MCF 10A (cell line): ENCODE measurements around the gene ASIC1. TPM values are rescaled to one million over a fixed set of nuclear protein-coding genes. Genes with fewer than 3 reads are reported as not detected.
A peak's percentile ranks its signal among the peaks of the same experiment; 100 is the strongest.

Source experiments
- BruUV-seq: library from RNA; stranded (reverse); fragments of 400-500 nt; replicated peaks from 2 replicates; lab custom pipeline; 2021; lab: Mats Ljungman, UMichigan
- CTCF ChIA-PET: fragments of 300-600 bp; sonication (Branson Sonifier 250); formaldehyde crosslinking; extraction: SDS; loops from one replicate; lab custom pipeline; 2021; ENCODE audit warnings: antibody characterized with exemption, inconsistent platforms; lab: Yijun Ruan, JAX
- POLR2A ChIA-PET: fragments of 300-600, 350-650 bp; sonication (Branson Sonifier 250); formaldehyde crosslinking; extraction: SDS; loops from one replicate; lab custom pipeline; 2020; ENCODE audit warnings: antibody characterized with exemption, inconsistent platforms; lab: Yijun Ruan, JAX
- DNase-seq: peaks from one replicate; pipeline ENCODE4 v3.0.0-alpha.2; 2018; ENCODE audit not compliant: unreplicated experiment
- H3K27ac Mint-ChIP-seq: one replicate; pipeline ENCODE4 v1.8.0; 2022; ENCODE audit warnings: mild to moderate bottlenecking, low read depth, mixed read lengths; ENCODE audit not compliant: unreplicated experiment
- H3K27me3 Mint-ChIP-seq: one replicate; pipeline ENCODE4 v1.8.0; 2022; ENCODE audit warnings: mixed read lengths; ENCODE audit not compliant: insufficient read depth, unreplicated experiment
- H3K36me3 Mint-ChIP-seq: one replicate; pipeline ENCODE4 v1.8.0; 2022; ENCODE audit warnings: mild to moderate bottlenecking, moderate library complexity, mixed read lengths; ENCODE audit not compliant: insufficient read depth, unreplicated experiment
- H3K4me1 Mint-ChIP-seq: one replicate; pipeline ENCODE4 v1.8.0; 2022; ENCODE audit warnings: mixed read lengths; ENCODE audit not compliant: insufficient read depth, unreplicated experiment
- H3K4me3 Mint-ChIP-seq: one replicate; pipeline ENCODE4 v1.8.0; 2022; ENCODE audit warnings: mild to moderate bottlenecking, moderate library complexity, mixed read lengths; ENCODE audit not compliant: unreplicated experiment
- H3K9me3 Mint-ChIP-seq: one replicate; pipeline ENCODE4 v1.8.0; 2022; ENCODE audit warnings: mixed read lengths; ENCODE audit not compliant: unreplicated experiment
- intact Hi-C: fragments of 100-400 bp; cut with micrococcal nuclease; formaldehyde crosslinking; loops from 2 replicates; pipeline ENCODE4 v1.14.1; 2022
- total RNA-seq: library from RNA; stranded (reverse); gene quantifications from 2 replicates; pipeline ENCODE4 v1.2.3, GENCODE V29; 2022
- TF ChIP-seq, protein P1 (sequence below): fragments of 200-600 bp; IDR thresholded peaks from one replicate; pipeline ENCODE4 v1.8.0; 2022; ENCODE audit warnings: antibody characterized with exemption, mild to moderate bottlenecking; ENCODE audit not compliant: unreplicated experiment

Gene ASIC1
- total RNA-seq, 1 experiment from 2014 or later, result 1.7 TPM

DNA sequence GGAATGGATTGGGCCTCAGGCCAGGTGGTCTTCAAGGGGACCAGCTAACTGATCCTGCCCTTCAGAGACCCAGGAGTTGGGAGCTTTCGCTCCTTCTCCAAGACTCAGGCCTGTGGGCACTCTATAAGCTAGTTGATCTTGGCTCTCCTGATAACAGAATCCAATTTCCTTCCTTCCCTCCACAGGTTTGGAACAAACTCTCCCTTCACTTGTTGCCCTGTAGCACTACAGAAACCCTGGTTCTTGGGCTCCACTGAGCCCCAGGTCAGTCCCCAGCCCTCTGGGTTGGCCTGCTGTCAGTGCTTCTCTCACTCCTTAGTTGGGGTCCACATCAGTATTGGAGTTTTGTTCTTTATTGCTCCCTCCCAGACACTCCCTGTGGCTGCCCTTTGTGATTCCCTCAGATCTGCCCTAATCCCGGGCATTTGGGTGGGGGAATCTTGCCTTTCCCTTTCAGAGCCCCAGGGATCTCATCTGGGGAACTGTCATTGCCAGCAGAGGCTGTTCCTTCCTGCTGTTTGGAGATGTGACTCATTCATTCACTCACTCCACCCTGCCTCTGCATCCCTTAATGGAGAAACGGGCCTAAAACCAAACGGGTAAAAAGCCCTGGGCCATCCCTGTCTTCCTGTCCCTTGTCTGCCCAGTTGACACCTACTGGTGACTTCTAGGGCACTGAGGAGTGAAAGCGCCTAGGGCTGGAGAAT is 42.1 kb downstream of the ASIC1 start:
- ChIA-PET CTCF (interaction anchor here (0.5 to 10.0 kb wide), 5 partner anchors 9 to 1921 kb away, joined by 3 to 96 read pairs (median 3); partner anchors contain the start of gene COX14), POLR2A (interaction anchor here (5.8 kb wide), 1 partner anchor 12 kb away, joined by 44 read pairs; the partner anchor contains the start of gene COX14)
- BruUV-seq, result TSS peak; percentile 18
- intact Hi-C loops, result no loop called here
- TF ChIP-seq, protein P1, sequence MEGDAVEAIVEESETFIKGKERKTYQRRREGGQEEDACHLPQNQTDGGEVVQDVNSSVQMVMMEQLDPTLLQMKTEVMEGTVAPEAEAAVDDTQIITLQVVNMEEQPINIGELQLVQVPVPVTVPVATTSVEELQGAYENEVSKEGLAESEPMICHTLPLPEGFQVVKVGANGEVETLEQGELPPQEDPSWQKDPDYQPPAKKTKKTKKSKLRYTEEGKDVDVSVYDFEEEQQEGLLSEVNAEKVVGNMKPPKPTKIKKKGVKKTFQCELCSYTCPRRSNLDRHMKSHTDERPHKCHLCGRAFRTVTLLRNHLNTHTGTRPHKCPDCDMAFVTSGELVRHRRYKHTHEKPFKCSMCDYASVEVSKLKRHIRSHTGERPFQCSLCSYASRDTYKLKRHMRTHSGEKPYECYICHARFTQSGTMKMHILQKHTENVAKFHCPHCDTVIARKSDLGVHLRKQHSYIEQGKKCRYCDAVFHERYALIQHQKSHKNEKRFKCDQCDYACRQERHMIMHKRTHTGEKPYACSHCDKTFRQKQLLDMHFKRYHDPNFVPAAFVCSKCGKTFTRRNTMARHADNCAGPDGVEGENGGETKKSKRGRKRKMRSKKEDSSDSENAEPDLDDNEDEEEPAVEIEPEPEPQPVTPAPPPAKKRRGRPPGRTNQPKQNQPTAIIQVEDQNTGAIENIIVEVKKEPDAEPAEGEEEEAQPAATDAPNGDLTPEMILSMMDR, result no peak
- no peak for DNase-seq
- no peaks in the 10 kb centered on the region for H3K9me3 Mint-ChIP-seq
- H3K36me3 Mint-ChIP-seq, result peaks cover 66% of the 10 kb centered on the region
- H3K27me3 Mint-ChIP-seq, result no peaks in the 10 kb centered on the region
- peaks cover 18% of the 10 kb centered on the region for H3K4me1 Mint-ChIP-seq
- no peak overlapping the region for H3K27ac Mint-ChIP-seq
- no peak overlapping the region for H3K4me3 Mint-ChIP-seq

DNA sequence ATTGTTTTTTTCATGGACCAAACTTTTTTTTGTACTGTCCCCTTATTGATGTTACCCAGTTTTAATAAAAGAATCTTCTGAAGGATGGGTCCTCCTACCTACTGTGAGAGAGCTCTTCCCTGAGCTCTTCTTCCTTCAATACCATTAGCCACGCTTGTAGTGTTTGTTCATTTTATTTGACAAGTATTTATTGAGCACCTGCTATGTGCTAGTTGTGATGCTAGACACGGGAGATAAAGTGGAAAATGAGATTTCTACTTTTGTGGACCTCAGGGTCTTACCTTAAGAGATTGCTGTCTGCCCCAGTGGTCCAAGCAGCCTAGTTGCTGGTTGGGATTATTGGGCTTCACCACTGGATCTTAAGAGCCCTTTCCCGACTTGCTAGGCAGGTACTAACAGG is 43.2 kb downstream of the ASIC1 start:
- Mint-ChIP-seq H3K27ac (no peak overlapping the region), H3K27me3 (no peaks in the 10 kb centered on the region), H3K4me1 (peaks cover 18% of the 10 kb centered on the region), H3K36me3 (peaks cover 57% of the 10 kb centered on the region), H3K4me3 (no peak overlapping the region), H3K9me3 (no peaks in the 10 kb centered on the region)
- BruUV-seq, result no TSS peak
- intact Hi-C loops, result no loop called here
- DNase-seq, result no peak
- CTCF ChIA-PET, result interaction anchor here (0.8 to 15.2 kb wide), 4 partner anchors 11 to 155 kb away, joined by 3 to 232 read pairs (median 50); partner anchors contain the start of genes COX14 and SMARCD1
- TF ChIP-seq, protein P1, result no peak
- POLR2A ChIA-PET, result interaction anchor here (2.2 to 5.8 kb wide), 2 partner anchors 11 to 12 kb away, joined by 8 to 44 read pairs; partner anchors contain the start of gene COX14

DNA sequence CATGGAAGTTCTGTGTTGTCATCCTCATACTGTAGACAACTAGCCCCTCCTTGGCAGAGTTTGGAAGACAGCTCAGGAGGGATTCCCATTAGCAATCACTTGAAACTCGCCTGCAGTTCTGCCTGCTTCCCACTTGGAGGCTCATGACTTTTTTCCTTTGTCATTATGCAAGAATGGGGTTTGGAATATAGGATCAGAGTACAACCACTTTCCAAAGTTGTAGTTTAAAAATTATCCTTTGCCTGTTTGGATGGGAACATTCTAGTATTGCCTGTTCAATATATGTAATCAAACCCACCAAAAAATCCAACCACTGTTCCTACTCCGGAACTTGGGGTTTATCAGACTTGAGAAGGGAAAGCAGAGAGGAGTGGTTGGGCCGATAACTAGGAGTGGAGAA is 44.3 kb downstream of the ASIC1 start:
- H3K4me3 Mint-ChIP-seq, result no peak overlapping the region
- no peaks in the 10 kb centered on the region for H3K9me3 Mint-ChIP-seq
- TF ChIP-seq, protein P1, result peak; percentile 35
- no TSS peak for BruUV-seq
- ChIA-PET CTCF (interaction anchor here (0.6 to 15.2 kb wide), 7 partner anchors 10 to 366 kb away, joined by 3 to 232 read pairs (median 4); partner anchors contain the start of genes COX14 and SMARCD1), POLR2A (interaction anchor here (2.2 to 5.8 kb wide), 2 partner anchors 10 to 13 kb away, joined by 8 to 44 read pairs; partner anchors contain the start of gene COX14)
- no peak overlapping the region for H3K27ac Mint-ChIP-seq
- H3K27me3 Mint-ChIP-seq, result no peaks in the 10 kb centered on the region
- peak; percentile 39 for DNase-seq
- peaks cover 50% of the 10 kb centered on the region for H3K36me3 Mint-ChIP-seq
- intact Hi-C loops, result no loop called here
- H3K4me1 Mint-ChIP-seq, result peaks cover 18% of the 10 kb centered on the region

- Mint-ChIP-seq H3K9me3 (no peaks in the 10 kb centered on the region), H3K27me3 (no peaks in the 10 kb centered on the region), H3K4me3 (no peak overlapping the region), H3K36me3 (peaks cover 45% of the 10 kb centered on the region), H3K27ac (no peak overlapping the region), H3K4me1 (peaks cover 18% of the 10 kb centered on the region)
- ChIA-PET POLR2A (interaction anchor here (2.2 to 5.8 kb wide), 2 partner anchors 9 to 14 kb away, joined by 8 to 44 read pairs; partner anchors contain the start of gene COX14), CTCF (interaction anchor here (0.6 to 15.2 kb wide), 5 partner anchors 9 to 366 kb away, joined by 3 to 232 read pairs (median 4); partner anchors contain the start of genes COX14 and SMARCD1)
- no peak for DNase-seq
- BruUV-seq, result TSS peak; percentile 6
- intact Hi-C loops, result no loop called here
- TF ChIP-seq, protein P1, result no peak
These were observed 44.7 kb downstream of the ASIC1 start for GRCh38 chr12:50102131-50102531.
